SK-N-SH treated with all-trans-retinoic acid at 6 μM for 48 hours (cell line): ENCODE data around the gene TMEM185B.

Source experiments
- BACH2 ChIP-seq: fragments of 250-450 bp; sonication (Bioruptor Pico); IDR thresholded peaks from 2 replicates; pipeline ENCODE4 v1.9.0; 2021; ENCODE audit warnings: mild to moderate bottlenecking, borderline replicate concordance
- ISL1 ChIP-seq: fragments of 250-450 bp; sonication (Bioruptor Pico); IDR thresholded peaks from 2 replicates; pipeline ENCODE4 v2.1.2; 2022; ENCODE audit warnings: mild to moderate bottlenecking, moderate library complexity
- OSR1 ChIP-seq: fragments of 250-450 bp; sonication (Bioruptor Pico); IDR thresholded peaks from 2 replicates; pipeline ENCODE4 v1.8.0; 2022; ENCODE audit warnings: moderate library complexity, mild to moderate bottlenecking, inconsistent platforms
- PATZ1 ChIP-seq: fragments of 250-450 bp; sonication (Bioruptor Pico); IDR thresholded peaks from 2 replicates; pipeline ENCODE4 v1.8.0; 2020; ENCODE audit warnings: mild to moderate bottlenecking, moderate library complexity, borderline replicate concordance
- PPARA ChIP-seq: fragments of 250-450 bp; sonication (Bioruptor Pico); IDR thresholded peaks from 2 replicates; pipeline ENCODE4 v1.5.0; 2020; ENCODE audit warnings: mild to moderate bottlenecking, borderline replicate concordance
- RARB ChIP-seq: fragments of 250-450 bp; sonication (Bioruptor Pico); IDR thresholded peaks from 2 replicates; pipeline ENCODE4 v1.8.0; 2021; ENCODE audit warnings: mild to moderate bottlenecking, moderate library complexity
- TF ChIP-seq, protein P1 (sequence below): fragments of 250-450 bp; sonication (Bioruptor Pico); IDR thresholded peaks from 2 replicates; pipeline ENCODE4 v1.5.1; 2021; ENCODE audit warnings: mild to moderate bottlenecking, moderate library complexity

- TF ChIP-seq OSR1 (CRISPR knock-in tag) (no peak), PATZ1 (CRISPR knock-in tag) (no peak), PPARA (CRISPR knock-in tag) (no peak), ISL1 (CRISPR knock-in tag) (no peak), BACH2 (CRISPR knock-in tag) (no peak), RARB (CRISPR knock-in tag) (no peak)
- TF ChIP-seq, protein P1, sequence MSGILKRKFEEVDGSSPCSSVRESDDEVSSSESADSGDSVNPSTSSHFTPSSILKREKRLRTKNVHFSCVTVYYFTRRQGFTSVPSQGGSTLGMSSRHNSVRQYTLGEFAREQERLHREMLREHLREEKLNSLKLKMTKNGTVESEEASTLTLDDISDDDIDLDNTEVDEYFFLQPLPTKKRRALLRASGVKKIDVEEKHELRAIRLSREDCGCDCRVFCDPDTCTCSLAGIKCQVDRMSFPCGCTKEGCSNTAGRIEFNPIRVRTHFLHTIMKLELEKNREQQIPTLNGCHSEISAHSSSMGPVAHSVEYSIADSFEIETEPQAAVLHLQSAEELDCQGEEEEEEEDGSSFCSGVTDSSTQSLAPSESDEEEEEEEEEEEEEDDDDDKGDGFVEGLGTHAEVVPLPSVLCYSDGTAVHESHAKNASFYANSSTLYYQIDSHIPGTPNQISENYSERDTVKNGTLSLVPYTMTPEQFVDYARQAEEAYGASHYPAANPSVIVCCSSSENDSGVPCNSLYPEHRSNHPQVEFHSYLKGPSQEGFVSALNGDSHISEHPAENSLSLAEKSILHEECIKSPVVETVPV (CRISPR knock-in tag), result no peak
Observed at GRCh38 chr2:120237491-120237902, 14.3 kb upstream of the TMEM185B start.
